WTC11 (cell line): Measurements from ENCODE around the gene RYR3. TPM values are rescaled to one million over a fixed set of nuclear protein-coding genes. Genes with fewer than 3 reads are reported as not detected.

Source experiments
- ATAC-seq: fragments of 200-7000 bp; cut with Tn5 transposase; 2 replicates; pipeline ENCODE4 v1.10.0; 2021; ENCODE audit warnings: mild to moderate bottlenecking, moderate library complexity
- CTCF ChIA-PET: fragments of 300-600 bp; sonication (Branson Sonifier 250); formaldehyde crosslinking; loops from one replicate; lab custom pipeline; 2021; ENCODE audit warnings: antibody characterized with exemption; lab: Charles Lee
- POLR2A ChIA-PET: fragments of 350-600 bp; sonication (Branson Sonifier 250); formaldehyde crosslinking; loops from one replicate; lab custom pipeline; 2021; ENCODE audit warnings: antibody characterized with exemption; lab: Charles Lee
- DNase-seq: peaks from one replicate; pipeline ENCODE4 v3.0.0; 2021; ENCODE audit warnings: low spot score
- H3K27ac Mint-ChIP-seq: 2 replicates; pipeline ENCODE4 v1.8.0; 2021; ENCODE audit warnings: mixed read lengths
- H3K27me3 Mint-ChIP-seq: 2 replicates; pipeline ENCODE4 v1.8.0; 2021; ENCODE audit warnings: low read depth, mild to moderate bottlenecking, moderate library complexity, mixed read lengths
- H3K36me3 Mint-ChIP-seq: 2 replicates; pipeline ENCODE4 v1.8.0; 2021; ENCODE audit warnings: mixed read lengths
- H3K4me1 Mint-ChIP-seq: 2 replicates; pipeline ENCODE4 v1.8.0; 2022; ENCODE audit warnings: mixed read lengths
- H3K4me3 Mint-ChIP-seq: 2 replicates; pipeline ENCODE4 v1.8.0; 2021; ENCODE audit warnings: mild to moderate bottlenecking, moderate library complexity, mixed read lengths
- H3K9me3 Mint-ChIP-seq: 2 replicates; pipeline ENCODE4 v1.8.0; 2021; ENCODE audit warnings: mixed read lengths
- ARID4B ChIP-seq: sonication (generic); formaldehyde crosslinking; IDR thresholded peaks from 2 replicates; pipeline ENCODE4 v1.8.0; 2023; ENCODE audit warnings: missing genetic modification reagents, mild to moderate bottlenecking, borderline replicate concordance
- CDX4 ChIP-seq: fragments of 250-450 bp; sonication (Bioruptor Pico); IDR thresholded peaks from 2 replicates; pipeline ENCODE4 v1.9.0; 2021; ENCODE audit warnings: moderate library complexity, mild to moderate bottlenecking, inconsistent platforms, borderline replicate concordance
- FOXP1 ChIP-seq: sonication (generic); formaldehyde crosslinking; IDR thresholded peaks from 2 replicates; pipeline ENCODE4 v1.8.0; 2022; ENCODE audit warnings: missing genetic modification reagents, mild to moderate bottlenecking, moderate library complexity, borderline replicate concordance
- FOXP4 ChIP-seq: sonication (generic); formaldehyde crosslinking; IDR thresholded peaks from 2 replicates; pipeline ENCODE4 v1.8.0; 2022; ENCODE audit warnings: mild to moderate bottlenecking, missing genetic modification reagents
- GTF2I ChIP-seq: fragments of 250-450 bp; sonication (Bioruptor Pico); conservative IDR thresholded peaks from 2 replicates; pipeline ENCODE4 v1.4.0; 2021; ENCODE audit warnings: mild to moderate bottlenecking
- SMAD3 ChIP-seq: sonication (generic); formaldehyde crosslinking; IDR thresholded peaks from 2 replicates; pipeline ENCODE4 v1.8.0; 2022; ENCODE audit warnings: missing genetic modification reagents, mild to moderate bottlenecking, borderline replicate concordance
- SMAD4 ChIP-seq: sonication (generic); formaldehyde crosslinking; IDR thresholded peaks from 2 replicates; pipeline ENCODE4 v1.8.0; 2022; ENCODE audit warnings: mild to moderate bottlenecking, missing genetic modification reagents
- SP1 ChIP-seq: sonication (generic); formaldehyde crosslinking; conservative IDR thresholded peaks from 2 replicates; pipeline ENCODE4 v1.8.1; 2022; ENCODE audit warnings: missing genetic modification reagents
- TEAD1 ChIP-seq: sonication (generic); formaldehyde crosslinking; IDR thresholded peaks from 2 replicates; pipeline ENCODE4 v1.8.0; 2022; ENCODE audit warnings: mild to moderate bottlenecking, missing genetic modification reagents
- TEAD4 ChIP-seq: sonication (generic); formaldehyde crosslinking; IDR thresholded peaks from 2 replicates; pipeline ENCODE4 v1.8.0; 2022; ENCODE audit warnings: mild to moderate bottlenecking, missing genetic modification reagents
- ZNF138 ChIP-seq: sonication (generic); formaldehyde crosslinking; conservative IDR thresholded peaks from 2 replicates; pipeline ENCODE4 v1.8.1; 2022; ENCODE audit warnings: mild to moderate bottlenecking, moderate library complexity, missing genetic modification reagents
- ZNF219 ChIP-seq: sonication (generic); formaldehyde crosslinking; IDR thresholded peaks from 2 replicates; pipeline ENCODE4 v1.8.0; 2023; ENCODE audit warnings: missing genetic modification reagents, mild to moderate bottlenecking, borderline replicate concordance
- ZNF396 ChIP-seq: fragments of 250-450 bp; sonication (Bioruptor Pico); IDR thresholded peaks from 2 replicates; pipeline ENCODE4 v1.8.0; 2021; ENCODE audit warnings: mild to moderate bottlenecking, moderate library complexity, borderline replicate concordance
- total RNA-seq: library from RNA; stranded (reverse); gene quantifications from 3 replicates; pipeline ENCODE4 v1.2.3, GENCODE V29; 2021
- TF ChIP-seq, protein P1 (sequence below): fragments of 250-450 bp; sonication (Bioruptor Pico); IDR thresholded peaks from 2 replicates; pipeline ENCODE4 v1.8.0; 2021; ENCODE audit warnings: mild to moderate bottlenecking
- TF ChIP-seq, protein P2 (sequence below): sonication (generic); formaldehyde crosslinking; IDR thresholded peaks from 2 replicates; pipeline ENCODE4 v1.8.1; 2022; ENCODE audit warnings: low read depth, mild to moderate bottlenecking, moderate library complexity, missing genetic modification reagents, borderline replicate concordance
- TF ChIP-seq, protein P3 (sequence below): sonication (generic); formaldehyde crosslinking; IDR thresholded peaks from 2 replicates; pipeline ENCODE4 v1.8.1; 2022; ENCODE audit warnings: mild to moderate bottlenecking, missing genetic modification reagents, moderate library complexity, borderline replicate concordance
- TF ChIP-seq, protein P4 (sequence below): sonication (generic); formaldehyde crosslinking; IDR thresholded peaks from 2 replicates; pipeline ENCODE4 v1.8.1; 2023; ENCODE audit warnings: mild to moderate bottlenecking, missing genetic modification reagents, moderate library complexity

RYR3 gene
- total RNA-seq, 1 experiment from 2014 or later: 1.4 TPM

- no peak for TF ChIP-seq FOXP4 (CRISPR knock-in tag)
- no peak for TF ChIP-seq ARID4B (CRISPR knock-in tag)
- TF ChIP-seq ZNF219 (CRISPR knock-in tag): no peak
- no peak for TF ChIP-seq GTF2I (CRISPR knock-in tag)
- TF ChIP-seq ZNF396 (CRISPR knock-in tag): no peak
- TF ChIP-seq, protein P1, sequence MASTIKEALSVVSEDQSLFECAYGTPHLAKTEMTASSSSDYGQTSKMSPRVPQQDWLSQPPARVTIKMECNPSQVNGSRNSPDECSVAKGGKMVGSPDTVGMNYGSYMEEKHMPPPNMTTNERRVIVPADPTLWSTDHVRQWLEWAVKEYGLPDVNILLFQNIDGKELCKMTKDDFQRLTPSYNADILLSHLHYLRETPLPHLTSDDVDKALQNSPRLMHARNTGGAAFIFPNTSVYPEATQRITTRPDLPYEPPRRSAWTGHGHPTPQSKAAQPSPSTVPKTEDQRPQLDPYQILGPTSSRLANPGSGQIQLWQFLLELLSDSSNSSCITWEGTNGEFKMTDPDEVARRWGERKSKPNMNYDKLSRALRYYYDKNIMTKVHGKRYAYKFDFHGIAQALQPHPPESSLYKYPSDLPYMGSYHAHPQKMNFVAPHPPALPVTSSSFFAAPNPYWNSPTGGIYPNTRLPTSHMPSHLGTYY: no peak
- TF ChIP-seq, all 79 proteins: peak for 0
These were observed 318.9 kb downstream of the RYR3 start (continued) for GRCh38 chr15:33629647-33630046.

- ATAC-seq (no peak), DNase-seq (no peak)
- CTCF ChIA-PET: interaction anchor here (1.3 kb wide), 1 partner anchor 326 kb away, joined by 3 read pairs; no protein-coding TSS in a partner anchor
- POLR2A ChIA-PET: no interaction called here
- Mint-ChIP-seq H3K36me3 (no peaks in the 10 kb centered on the region), H3K4me1 (peaks cover 8% of the 10 kb centered on the region), H3K27me3 (no peaks in the 10 kb centered on the region), H3K9me3 (no peaks in the 10 kb centered on the region), H3K27ac (no peak overlapping the region), H3K4me3 (no peak overlapping the region)
- no peak for TF ChIP-seq CDX4 (CRISPR knock-in tag)
- no peak for TF ChIP-seq SMAD4 (CRISPR knock-in tag)
- TF ChIP-seq, protein P2, sequence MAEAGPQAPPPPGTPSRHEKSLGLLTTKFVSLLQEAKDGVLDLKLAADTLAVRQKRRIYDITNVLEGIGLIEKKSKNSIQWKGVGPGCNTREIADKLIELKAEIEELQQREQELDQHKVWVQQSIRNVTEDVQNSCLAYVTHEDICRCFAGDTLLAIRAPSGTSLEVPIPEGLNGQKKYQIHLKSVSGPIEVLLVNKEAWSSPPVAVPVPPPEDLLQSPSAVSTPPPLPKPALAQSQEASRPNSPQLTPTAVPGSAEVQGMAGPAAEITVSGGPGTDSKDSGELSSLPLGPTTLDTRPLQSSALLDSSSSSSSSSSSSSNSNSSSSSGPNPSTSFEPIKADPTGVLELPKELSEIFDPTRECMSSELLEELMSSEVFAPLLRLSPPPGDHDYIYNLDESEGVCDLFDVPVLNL (CRISPR knock-in tag): no peak
- no peak for TF ChIP-seq ZNF219 (CRISPR knock-in tag)
- TF ChIP-seq, protein P3, sequence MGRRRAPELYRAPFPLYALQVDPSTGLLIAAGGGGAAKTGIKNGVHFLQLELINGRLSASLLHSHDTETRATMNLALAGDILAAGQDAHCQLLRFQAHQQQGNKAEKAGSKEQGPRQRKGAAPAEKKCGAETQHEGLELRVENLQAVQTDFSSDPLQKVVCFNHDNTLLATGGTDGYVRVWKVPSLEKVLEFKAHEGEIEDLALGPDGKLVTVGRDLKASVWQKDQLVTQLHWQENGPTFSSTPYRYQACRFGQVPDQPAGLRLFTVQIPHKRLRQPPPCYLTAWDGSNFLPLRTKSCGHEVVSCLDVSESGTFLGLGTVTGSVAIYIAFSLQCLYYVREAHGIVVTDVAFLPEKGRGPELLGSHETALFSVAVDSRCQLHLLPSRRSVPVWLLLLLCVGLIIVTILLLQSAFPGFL (CRISPR knock-in tag): no peak
- TF ChIP-seq SP1 (CRISPR knock-in tag): no peak
These were observed 325.5 kb downstream of the RYR3 start for GRCh38 chr15:33636234-33636633.

DNA sequence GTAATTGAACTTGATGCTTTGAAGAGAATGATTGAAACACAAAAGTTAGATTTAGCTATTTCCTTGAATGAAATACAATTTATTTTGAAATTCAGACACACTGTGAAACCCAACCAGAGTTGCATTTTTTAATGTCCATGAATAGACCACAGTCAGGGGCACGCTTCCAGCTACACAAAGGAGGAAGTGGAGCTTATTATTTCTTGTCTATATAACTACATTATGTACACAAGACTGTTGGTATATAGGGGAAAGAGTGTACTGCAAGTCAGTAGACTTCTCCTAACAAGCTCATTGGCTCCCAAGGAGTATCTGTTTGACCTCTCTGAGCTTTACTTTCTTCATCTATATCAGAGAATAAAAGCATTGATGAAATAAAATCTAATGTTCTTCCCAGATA lies 326.2 kb downstream of the RYR3 start:
- ChIA-PET CTCF (interaction anchor here (1.3 kb wide), 1 partner anchor 327 kb away, joined by 3 read pairs; no protein-coding TSS in a partner anchor), POLR2A (no interaction called here)
- Mint-ChIP-seq H3K4me3 (no peak overlapping the region), H3K4me1 (peaks cover 13% of the 10 kb centered on the region), H3K27ac (no peak overlapping the region), H3K9me3 (no peaks in the 10 kb centered on the region), H3K27me3 (no peaks in the 10 kb centered on the region), H3K36me3 (no peaks in the 10 kb centered on the region)
- TF ChIP-seq, protein P4, sequence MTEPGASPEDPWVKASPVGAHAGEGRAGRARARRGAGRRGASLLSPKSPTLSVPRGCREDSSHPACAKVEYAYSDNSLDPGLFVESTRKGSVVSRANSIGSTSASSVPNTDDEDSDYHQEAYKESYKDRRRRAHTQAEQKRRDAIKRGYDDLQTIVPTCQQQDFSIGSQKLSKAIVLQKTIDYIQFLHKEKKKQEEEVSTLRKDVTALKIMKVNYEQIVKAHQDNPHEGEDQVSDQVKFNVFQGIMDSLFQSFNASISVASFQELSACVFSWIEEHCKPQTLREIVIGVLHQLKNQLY: no peak
- TF ChIP-seq, protein P2 (CRISPR knock-in tag): no peak
- no peak for TF ChIP-seq ZNF138 (CRISPR knock-in tag)
- no peak for TF ChIP-seq TEAD4 (CRISPR knock-in tag)
- TF ChIP-seq SMAD3: no peak
- no peak for TF ChIP-seq TEAD1 (CRISPR knock-in tag)
- no peak for TF ChIP-seq FOXP1 (CRISPR knock-in tag)
- ATAC-seq (no peak), DNase-seq (no peak)
